HepG2 (cell line): Measurements from ENCODE around the gene RLF. TPM values are rescaled to one million over a fixed set of nuclear protein-coding genes. Genes with fewer than 3 reads are reported as not detected.

Source experiments
- ATAC-seq: fragments of 200-7000 bp; cut with Tn5 transposase; 3 replicates; pipeline ENCODE4 v1.9.1; 2020; ENCODE audit warnings: mild to moderate bottlenecking, moderate library complexity
- BruUV-seq: library from RNA; stranded (reverse); fragments of 400-500 nt; replicated peaks from 2 replicates; lab custom pipeline; 2021; lab: Mats Ljungman, UMichigan
- CTCF ChIA-PET: fragments of 300-600 bp; formaldehyde crosslinking; extraction: SDS; loops from one replicate; lab custom pipeline; 2021; ENCODE audit warnings: low total read pairs, inconsistent platforms, low intra/inter-chr PET ratio; lab: Yijun Ruan, JAX
- POLR2A ChIA-PET: fragments of 350-600 bp; sonication (Branson Sonifier 250); formaldehyde crosslinking; loops from one replicate; lab custom pipeline; 2020; ENCODE audit warnings: antibody characterized with exemption, inconsistent platforms; lab: Yijun Ruan, JAX
- DNase-seq: peaks from one replicate; pipeline ENCODE4 v3.0.0-alpha.2; 2015; ENCODE audit warnings: low spot score
- FAIRE-seq: peaks from 3 replicates; lab custom pipeline; 2011; peaks lifted over from hg19 to GRCh38; lab: Jason Lieb, UNC
- H2AFZ ChIP-seq: one replicate; pipeline ENCODE4 v1.6.1; 2011; ENCODE audit warnings: low read length, inconsistent platforms
- H3K27ac ChIP-seq: fragments of 300-600 bp; 3 replicates; pipeline ENCODE4 v1.8.0; 2011; ENCODE audit warnings: mixed run types, mild to moderate bottlenecking, mixed read lengths, low read length, inconsistent platforms; ENCODE audit not compliant: insufficient read depth; ENCODE audit errors: extremely low read length
- H3K27me3 ChIP-seq, 2 experiments: fragments of 200-600 bp in 1 of 2; 2 replicates in 1 of 2; 3 replicates in 1 of 2; pipeline versions ENCODE4 v1.6.0 to v1.8.0; 2011; ENCODE audit warnings: low read length in 2 of 2, mild to moderate bottlenecking in 2 of 2, moderate library complexity in 2 of 2, inconsistent platforms in 1 of 2; ENCODE audit not compliant: insufficient read depth in 2 of 2, control insufficient read depth in 1 of 2
- H3K36me3 ChIP-seq, 2 experiments: fragments of 200-600 bp in 1 of 2; replicated peaks in 1 of 2; 2 replicates in 1 of 2; 3 replicates in 1 of 2; pipeline versions ENCODE4 v1.5.1 to v1.8.0; 2011; ENCODE audit warnings: low read length in 2 of 2, inconsistent platforms in 1 of 2; ENCODE audit not compliant: insufficient read depth in 2 of 2, control insufficient read depth in 1 of 2
- H3K4me1 ChIP-seq: 2 replicates; pipeline ENCODE4 v1.5.1; 2012; ENCODE audit warnings: low read length, inconsistent platforms; ENCODE audit not compliant: insufficient read depth
- H3K4me2 ChIP-seq: 2 replicates; pipeline ENCODE4 v1.6.0; 2011; ENCODE audit warnings: low read depth, low read length, inconsistent platforms
- H3K4me3 ChIP-seq, 3 experiments: fragments of 200-600 bp in 1 of 3; sonication (generic), shearing (Covaris generic) in 1 of 3; replicated peaks in 1 of 3; 2 replicates each; pipeline ENCODE4 v1.5.1; 2011 to 2016; ENCODE audit warnings: low read length in 3 of 3, inconsistent platforms in 2 of 3, low read depth in 2 of 3, mild to moderate bottlenecking in 2 of 3, control low read depth in 1 of 3, mixed read lengths in 1 of 3; ENCODE audit not compliant: insufficient read depth in 1 of 3
- H3K79me2 ChIP-seq: one replicate; pipeline ENCODE4 v1.6.1; 2011; ENCODE audit warnings: low read length, inconsistent platforms; ENCODE audit not compliant: insufficient read depth
- H3K9ac ChIP-seq: 2 replicates; pipeline ENCODE4 v1.6.0; 2011; ENCODE audit warnings: mild to moderate bottlenecking, low read depth, low read length, inconsistent platforms; ENCODE audit not compliant: insufficient read depth
- H3K9me3 ChIP-seq: 2 replicates; pipeline ENCODE4 v1.5.1; 2012; ENCODE audit warnings: mild to moderate bottlenecking, low read length
- H4K20me1 ChIP-seq: 2 replicates; pipeline ENCODE4 v1.6.0; 2011; ENCODE audit warnings: inconsistent platforms, mild to moderate bottlenecking, low read length, moderate library complexity; ENCODE audit not compliant: insufficient read depth
- FOSL1 ChIP-seq: sonication (generic); formaldehyde crosslinking; IDR thresholded peaks from 2 replicates; pipeline ENCODE4 v1.9.0; 2021; ENCODE audit warnings: missing genetic modification reagents, borderline replicate concordance
- HNRNPK ChIP-seq: fragments of 200-400 bp; formaldehyde crosslinking; IDR thresholded peaks from 2 replicates; pipeline ENCODE4 v1.6.1; 2018; ENCODE audit warnings: low read length, low read depth, moderate library complexity, mild to moderate bottlenecking; ENCODE audit not compliant: poor library complexity, severe bottlenecking
- SUZ12 ChIP-seq: fragments of 150-350 bp; IDR thresholded peaks from 2 replicates; pipeline ENCODE4 v1.6.1; 2014; ENCODE audit warnings: low read depth, low read length
- YY1 ChIP-seq: IDR thresholded peaks from 2 replicates; pipeline ENCODE4 v1.6.1; 2011; ENCODE audit warnings: low read length, low read depth, moderate library complexity, mild to moderate bottlenecking; ENCODE audit not compliant: insufficient read depth, insufficient replicate concordance
- ZFY ChIP-seq: sonication (generic); formaldehyde crosslinking; IDR thresholded peaks from 2 replicates; pipeline ENCODE4 v1.4.0; 2020; ENCODE audit warnings: missing genetic modification reagents
- ZNF234 ChIP-seq: sonication (generic); formaldehyde crosslinking; conservative IDR thresholded peaks from 2 replicates; pipeline ENCODE4 v1.5.1; 2020; ENCODE audit warnings: mild to moderate bottlenecking, missing genetic modification reagents
- ZNF629 ChIP-seq: sonication (generic); formaldehyde crosslinking; conservative IDR thresholded peaks from 2 replicates; pipeline ENCODE4 v1.5.0; 2020; ENCODE audit warnings: missing genetic modification reagents
- ZNF746 ChIP-seq: sonication (generic); formaldehyde crosslinking; IDR thresholded peaks from 2 replicates; pipeline ENCODE4 v1.8.0; 2022; ENCODE audit warnings: mild to moderate bottlenecking, missing genetic modification reagents
- ZNF841 ChIP-seq: sonication (generic); formaldehyde crosslinking; IDR thresholded peaks from 2 replicates; pipeline ENCODE4 v1.8.1; 2023; ENCODE audit warnings: missing genetic modification reagents, borderline replicate concordance
- WGBS: methylation state at CpG from one replicate; pipeline ENCODE4 v1.1.6; 2017; ENCODE audit warnings: low lambda C conversion rate; 5-methylcytosine and 5-hydroxymethylcytosine counted together
- in situ Hi-C: cut with HindIII; loops from 2 replicates; pipeline ENCODE4 v1.10.0; 2017; ENCODE audit warnings: low pct_unique_long_range_greater_than_20kb; ENCODE audit not compliant: extremely low pct_ligation_motif_present
- intact Hi-C: fragments of 100-400 bp; cut with micrococcal nuclease; formaldehyde crosslinking; loops from one replicate; pipeline ENCODE4 v1.10.0; 2022; ENCODE audit not compliant: unreplicated experiment
- polyA plus RNA-seq, 8 experiments: library from polyadenylated mRNA; depleted of rRNA in 3 of 8; stranded (reverse) in 7 of 8; unstranded in 1 of 8; fragments of >200 nt; fragmentation: Illumina TruSeq in 4 of 8; extraction: Trizol in 4 of 8; gene quantifications; 2 replicates each; pipeline versions ENCODE4 v1.2.1 to v1.2.3, GENCODE V29; 2011 to 2016; ENCODE audit warnings: low read depth in 4 of 8, missing spikeins in 1 of 8, mixed read lengths in 1 of 8; ENCODE audit not compliant: insufficient read depth in 1 of 8
- total RNA-seq, 5 experiments: library from RNA; depleted of rRNA; stranded (reverse); fragments of >200 nt; fragmentation: Illumina TruSeq; extraction: Trizol; gene quantifications; 2 replicates each; pipeline ENCODE4 v1.2.3, GENCODE V29; 2016; ENCODE audit warnings: low read depth in 1 of 5
- TF ChIP-seq, protein P1 (sequence below): sonication (generic); formaldehyde crosslinking; conservative IDR thresholded peaks from 2 replicates; pipeline ENCODE4 v1.4.0; 2020; ENCODE audit warnings: missing genetic modification reagents
- TF ChIP-seq, protein P2 (sequence below): sonication (generic); formaldehyde crosslinking; IDR thresholded peaks from 2 replicates; pipeline ENCODE4 v1.5.0; 2020; ENCODE audit warnings: missing genetic modification reagents
- TF ChIP-seq, protein P3 (sequence below): fragments of 450-650 bp; IDR thresholded peaks from 2 replicates; pipeline ENCODE4 v1.6.1; 2017; ENCODE audit warnings: mild to moderate bottlenecking
- TF ChIP-seq, protein P4 (sequence below): sonication (generic); formaldehyde crosslinking; IDR thresholded peaks from 2 replicates; pipeline ENCODE4 v1.4.0; 2020; ENCODE audit warnings: missing genetic modification reagents, borderline replicate concordance

The RLF gene
- total and polyA plus RNA-seq, 2 of the 13 experiments (the other 11 are each of a cell fraction or from before 2014, with no cell fraction given), result 9.0 to 15.7 TPM

DNA sequence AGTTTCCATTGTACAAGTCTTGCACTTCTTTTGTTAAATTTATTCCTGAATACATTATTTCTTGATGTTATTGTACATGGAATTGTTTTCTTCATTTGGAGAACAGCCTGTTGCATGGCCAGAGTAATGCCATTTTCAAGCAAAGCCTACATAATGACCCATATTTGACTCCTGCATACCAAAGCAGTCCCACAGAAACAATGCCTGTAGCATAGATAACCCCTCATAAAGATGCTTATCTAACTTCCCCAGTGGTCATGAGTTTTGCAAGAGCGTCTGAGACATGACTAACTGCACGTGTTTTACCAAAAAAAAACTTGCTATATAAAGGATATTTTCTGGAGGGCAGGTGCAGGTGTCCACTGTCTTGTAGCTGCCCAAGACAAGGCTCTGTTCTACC lies 30.3 kb upstream of the RLF start:
- Histone ChIP-seq H3K4me1 (no peaks in the 10 kb centered on the region), H3K9me3 (no peaks in the 10 kb centered on the region), H3K79me2 (no peaks in the 10 kb centered on the region), H3K4me2 (no peak overlapping the region), H3K4me3 (no peak overlapping the region), H4K20me1 (no peaks in the 10 kb centered on the region), H2AFZ (no peak overlapping the region), H3K9ac (no peak overlapping the region), H3K36me3 (no peaks in the 10 kb centered on the region), H3K27ac (no peak overlapping the region), H3K27me3 (no peaks in the 10 kb centered on the region; a peak in 2 of 5 replicates)
- BruUV-seq, result no TSS peak
- ATAC-seq, result no peak
- 17% methylated on average over 1 of the region's 2 CpGs for WGBS
- CTCF ChIA-PET, result no interaction called here
- no peak for DNase-seq
- POLR2A ChIA-PET, result no interaction called here
- no peak for FAIRE-seq
- TF ChIP-seq YY1 (no peak), ZNF746 (CRISPR knock-in tag) (no peak), ZNF841 (CRISPR knock-in tag) (no peak), SUZ12 (no peak), ZFY (CRISPR knock-in tag) (no peak), FOSL1 (CRISPR knock-in tag) (no peak), ZNF629 (CRISPR knock-in tag) (no peak), ZNF234 (no peak), HNRNPK (no peak)
- TF ChIP-seq, protein P1, sequence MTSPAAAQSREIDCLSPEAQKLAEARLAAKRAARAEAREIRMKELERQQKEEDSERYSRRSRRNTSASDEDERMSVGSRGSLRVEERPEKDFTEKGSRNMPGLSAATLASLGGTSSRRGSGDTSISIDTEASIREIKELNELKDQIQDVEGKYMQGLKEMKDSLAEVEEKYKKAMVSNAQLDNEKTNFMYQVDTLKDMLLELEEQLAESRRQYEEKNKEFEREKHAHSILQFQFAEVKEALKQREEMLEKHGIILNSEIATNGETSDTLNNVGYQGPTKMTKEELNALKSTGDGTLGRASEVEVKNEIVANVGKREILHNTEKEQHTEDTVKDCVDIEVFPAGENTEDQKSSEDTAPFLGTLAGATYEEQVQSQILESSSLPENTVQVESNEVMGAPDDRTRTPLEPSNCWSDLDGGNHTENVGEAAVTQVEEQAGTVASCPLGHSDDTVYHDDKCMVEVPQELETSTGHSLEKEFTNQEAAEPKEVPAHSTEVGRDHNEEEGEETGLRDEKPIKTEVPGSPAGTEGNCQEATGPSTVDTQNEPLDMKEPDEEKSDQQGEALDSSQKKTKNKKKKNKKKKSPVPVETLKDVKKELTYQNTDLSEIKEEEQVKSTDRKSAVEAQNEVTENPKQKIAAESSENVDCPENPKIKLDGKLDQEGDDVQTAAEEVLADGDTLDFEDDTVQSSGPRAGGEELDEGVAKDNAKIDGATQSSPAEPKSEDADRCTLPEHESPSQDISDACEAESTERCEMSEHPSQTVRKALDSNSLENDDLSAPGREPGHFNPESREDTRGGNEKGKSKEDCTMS (CRISPR knock-in tag), result no peak
- TF ChIP-seq, protein P2, sequence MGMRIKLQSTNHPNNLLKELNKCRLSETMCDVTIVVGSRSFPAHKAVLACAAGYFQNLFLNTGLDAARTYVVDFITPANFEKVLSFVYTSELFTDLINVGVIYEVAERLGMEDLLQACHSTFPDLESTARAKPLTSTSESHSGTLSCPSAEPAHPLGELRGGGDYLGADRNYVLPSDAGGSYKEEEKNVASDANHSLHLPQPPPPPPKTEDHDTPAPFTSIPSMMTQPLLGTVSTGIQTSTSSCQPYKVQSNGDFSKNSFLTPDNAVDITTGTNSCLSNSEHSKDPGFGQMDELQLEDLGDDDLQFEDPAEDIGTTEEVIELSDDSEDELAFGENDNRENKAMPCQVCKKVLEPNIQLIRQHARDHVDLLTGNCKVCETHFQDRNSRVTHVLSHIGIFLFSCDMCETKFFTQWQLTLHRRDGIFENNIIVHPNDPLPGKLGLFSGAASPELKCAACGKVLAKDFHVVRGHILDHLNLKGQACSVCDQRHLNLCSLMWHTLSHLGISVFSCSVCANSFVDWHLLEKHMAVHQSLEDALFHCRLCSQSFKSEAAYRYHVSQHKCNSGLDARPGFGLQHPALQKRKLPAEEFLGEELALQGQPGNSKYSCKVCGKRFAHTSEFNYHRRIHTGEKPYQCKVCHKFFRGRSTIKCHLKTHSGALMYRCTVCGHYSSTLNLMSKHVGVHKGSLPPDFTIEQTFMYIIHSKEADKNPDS (CRISPR knock-in tag), result no peak
- TF ChIP-seq, protein P3, sequence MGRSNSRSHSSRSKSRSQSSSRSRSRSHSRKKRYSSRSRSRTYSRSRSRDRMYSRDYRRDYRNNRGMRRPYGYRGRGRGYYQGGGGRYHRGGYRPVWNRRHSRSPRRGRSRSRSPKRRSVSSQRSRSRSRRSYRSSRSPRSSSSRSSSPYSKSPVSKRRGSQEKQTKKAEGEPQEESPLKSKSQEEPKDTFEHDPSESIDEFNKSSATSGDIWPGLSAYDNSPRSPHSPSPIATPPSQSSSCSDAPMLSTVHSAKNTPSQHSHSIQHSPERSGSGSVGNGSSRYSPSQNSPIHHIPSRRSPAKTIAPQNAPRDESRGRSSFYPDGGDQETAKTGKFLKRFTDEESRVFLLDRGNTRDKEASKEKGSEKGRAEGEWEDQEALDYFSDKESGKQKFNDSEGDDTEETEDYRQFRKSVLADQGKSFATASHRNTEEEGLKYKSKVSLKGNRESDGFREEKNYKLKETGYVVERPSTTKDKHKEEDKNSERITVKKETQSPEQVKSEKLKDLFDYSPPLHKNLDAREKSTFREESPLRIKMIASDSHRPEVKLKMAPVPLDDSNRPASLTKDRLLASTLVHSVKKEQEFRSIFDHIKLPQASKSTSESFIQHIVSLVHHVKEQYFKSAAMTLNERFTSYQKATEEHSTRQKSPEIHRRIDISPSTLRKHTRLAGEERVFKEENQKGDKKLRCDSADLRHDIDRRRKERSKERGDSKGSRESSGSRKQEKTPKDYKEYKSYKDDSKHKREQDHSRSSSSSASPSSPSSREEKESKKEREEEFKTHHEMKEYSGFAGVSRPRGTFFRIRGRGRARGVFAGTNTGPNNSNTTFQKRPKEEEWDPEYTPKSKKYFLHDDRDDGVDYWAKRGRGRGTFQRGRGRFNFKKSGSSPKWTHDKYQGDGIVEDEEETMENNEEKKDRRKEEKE, result no peak
- TF ChIP-seq, protein P4, sequence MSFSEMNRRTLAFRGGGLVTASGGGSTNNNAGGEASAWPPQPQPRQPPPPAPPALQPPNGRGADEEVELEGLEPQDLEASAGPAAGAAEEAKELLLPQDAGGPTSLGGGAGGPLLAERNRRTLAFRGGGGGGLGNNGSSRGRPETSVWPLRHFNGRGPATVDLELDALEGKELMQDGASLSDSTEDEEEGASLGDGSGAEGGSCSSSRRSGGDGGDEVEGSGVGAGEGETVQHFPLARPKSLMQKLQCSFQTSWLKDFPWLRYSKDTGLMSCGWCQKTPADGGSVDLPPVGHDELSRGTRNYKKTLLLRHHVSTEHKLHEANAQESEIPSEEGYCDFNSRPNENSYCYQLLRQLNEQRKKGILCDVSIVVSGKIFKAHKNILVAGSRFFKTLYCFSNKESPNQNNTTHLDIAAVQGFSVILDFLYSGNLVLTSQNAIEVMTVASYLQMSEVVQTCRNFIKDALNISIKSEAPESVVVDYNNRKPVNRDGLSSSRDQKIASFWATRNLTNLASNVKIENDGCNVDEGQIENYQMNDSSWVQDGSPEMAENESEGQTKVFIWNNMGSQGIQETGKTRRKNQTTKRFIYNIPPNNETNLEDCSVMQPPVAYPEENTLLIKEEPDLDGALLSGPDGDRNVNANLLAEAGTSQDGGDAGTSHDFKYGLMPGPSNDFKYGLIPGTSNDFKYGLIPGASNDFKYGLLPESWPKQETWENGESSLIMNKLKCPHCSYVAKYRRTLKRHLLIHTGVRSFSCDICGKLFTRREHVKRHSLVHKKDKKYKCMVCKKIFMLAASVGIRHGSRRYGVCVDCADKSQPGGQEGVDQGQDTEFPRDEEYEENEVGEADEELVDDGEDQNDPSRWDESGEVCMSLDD (CRISPR knock-in tag), result no peak
- intact Hi-C loops, result no loop called here
- in situ Hi-C loops, result no loop called here
